ENCODE results near the gene GALT.
"Not testable (repeated sequence)": the region's sequence is repeated elsewhere in the genome, so short reads cannot be mapped to it uniquely, and the experiment has no call there.

GALT gene

DNA sequence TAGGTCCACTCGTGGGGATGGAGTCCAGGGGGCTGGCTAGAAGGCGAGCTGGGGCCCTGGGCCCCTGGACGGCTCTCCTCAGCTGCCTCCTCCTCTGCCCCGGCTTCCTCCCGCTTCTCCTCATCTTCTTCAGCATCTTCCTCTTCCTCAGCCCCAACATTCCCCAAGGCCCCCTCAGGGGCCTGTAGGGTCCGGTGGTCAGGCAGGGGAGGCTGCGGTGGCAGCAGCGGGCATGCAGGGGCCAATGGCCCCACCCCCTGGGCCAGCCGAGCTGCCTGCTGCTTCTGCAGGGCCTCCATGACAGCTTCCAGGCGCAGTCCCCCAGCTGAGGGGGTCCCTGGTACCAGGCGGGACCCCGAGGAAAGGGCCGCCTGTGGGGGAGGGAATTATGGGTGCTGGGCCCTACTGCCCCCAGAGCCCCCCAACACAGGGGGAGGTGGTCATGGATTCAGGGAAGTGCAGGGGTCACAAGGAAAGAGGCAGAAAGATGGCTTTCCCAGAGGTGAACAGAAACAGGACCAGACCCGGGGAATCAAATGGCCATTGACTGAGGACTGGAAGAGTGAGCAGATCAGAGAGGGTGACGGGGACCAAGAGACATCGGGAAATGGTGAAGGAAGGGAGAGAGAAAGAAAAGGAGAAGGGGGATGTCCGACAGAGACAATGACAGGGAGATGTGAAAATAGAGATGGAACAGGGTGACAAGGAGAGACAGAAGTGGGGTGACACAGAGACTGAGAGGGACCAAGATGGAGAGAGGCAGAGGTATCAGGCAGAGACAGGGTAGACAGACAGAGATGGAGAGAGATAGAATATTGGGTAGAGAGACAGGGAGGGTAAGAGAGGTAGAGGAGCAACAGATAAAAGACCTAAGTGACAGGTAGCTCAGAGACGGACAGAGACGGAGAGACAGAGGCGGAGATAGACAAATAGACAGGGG, 18.5 kb upstream of the GALT start:
- no peak for DNase-seq (ENCODE audit: low spot score)

DNA sequence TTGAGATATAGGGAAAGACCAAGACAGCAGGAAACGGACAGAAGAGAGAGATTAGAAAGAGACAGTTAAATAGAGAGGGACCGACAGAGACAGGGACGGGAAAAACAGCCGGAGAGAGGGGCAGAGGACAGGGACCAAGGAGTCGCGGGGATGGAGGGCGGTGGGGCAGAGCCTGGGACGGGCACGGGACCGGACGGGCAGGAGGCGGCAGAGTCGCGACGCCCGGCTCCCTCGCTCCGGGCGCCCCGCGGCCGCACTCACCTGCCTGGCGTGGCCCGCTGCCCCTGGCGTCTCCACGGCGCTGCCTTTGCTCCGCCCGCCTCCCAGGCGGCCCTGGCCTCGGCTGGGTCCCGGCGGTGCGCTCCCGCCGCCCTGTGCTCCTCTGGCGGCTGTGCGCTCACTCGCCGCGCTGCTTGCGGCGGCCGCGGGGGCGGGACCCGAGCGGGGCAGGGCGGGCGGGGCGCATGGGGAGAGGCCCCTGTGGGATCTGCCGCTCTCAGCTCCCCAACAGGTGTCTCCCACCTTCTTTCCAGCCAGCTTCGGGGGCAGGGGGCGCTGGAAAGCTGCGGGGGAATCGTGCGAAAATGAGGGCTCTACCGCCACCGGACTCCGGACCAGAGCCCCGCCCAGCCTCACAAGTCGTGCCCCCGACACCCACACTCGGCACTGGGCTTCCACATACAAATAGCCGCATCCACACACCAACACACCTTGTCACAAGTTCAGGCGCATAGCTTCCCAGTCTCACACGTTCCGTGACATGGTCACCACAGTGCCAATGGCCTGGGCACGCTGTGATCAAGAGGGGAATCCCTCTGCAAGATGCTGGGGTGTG, 17.6 kb upstream of the GALT start, which contains the start of gene ARID3C:
Gene ARID3C, minus strand, starts transcription at position 411 of the 835 bp plus-strand sequence. CDS start 1,052 bp downstream, outside the sequence.
- DNase-seq (ENCODE audit: low spot score) = no peak

DNA sequence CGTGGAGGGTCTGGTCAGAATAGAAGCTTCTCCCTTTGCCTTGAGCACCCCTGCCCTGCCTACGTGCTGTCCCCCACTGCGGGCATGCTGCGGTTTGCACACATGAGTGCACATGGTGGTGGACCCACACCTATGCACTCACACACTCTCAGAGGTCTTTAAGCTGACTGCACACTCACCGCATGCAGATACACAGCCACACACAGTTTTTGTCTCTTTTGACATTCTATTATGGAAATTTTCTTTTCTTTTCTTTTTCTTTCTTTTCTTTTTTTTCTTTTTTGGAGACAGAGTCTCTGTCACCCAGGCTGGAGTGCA, 17.0 kb upstream of the GALT start:
- DNase-seq (ENCODE audit: low spot score) = no peak

DNA sequence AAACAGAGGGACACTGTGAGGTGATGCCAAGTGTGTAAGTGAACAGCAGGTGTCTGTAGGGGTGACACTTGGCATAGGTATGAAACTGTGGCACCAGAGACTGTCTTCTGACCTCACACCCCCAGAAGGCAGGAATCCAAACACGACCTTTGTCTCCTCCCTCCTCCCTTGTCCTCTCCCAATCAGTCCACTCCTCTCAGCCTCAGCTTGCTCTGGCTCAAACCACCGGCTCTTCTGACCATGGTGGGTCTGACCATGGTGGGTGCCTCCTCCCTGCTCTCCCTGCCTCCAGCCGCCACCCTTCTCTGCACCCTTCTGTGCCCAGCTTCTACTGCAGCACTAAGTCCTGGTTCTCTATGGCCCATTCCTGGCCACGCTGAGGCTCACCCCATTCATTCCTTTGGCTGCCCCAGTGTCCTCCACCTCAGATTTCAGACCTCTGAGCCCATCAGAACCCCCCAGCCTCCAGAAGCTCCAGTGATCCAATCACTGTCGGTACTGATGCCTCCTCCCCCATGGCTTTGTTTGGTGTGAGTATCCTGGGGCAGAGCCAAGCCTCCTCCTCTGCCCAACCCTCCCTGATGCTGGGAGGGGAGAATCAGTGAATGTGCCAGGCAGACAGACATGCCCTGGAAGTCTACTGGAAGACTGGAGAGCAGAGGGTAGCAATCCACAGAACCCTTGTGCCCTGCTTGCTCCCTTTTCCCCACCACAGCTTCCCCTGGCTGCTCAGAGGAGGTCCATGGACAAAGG, 15.9 kb upstream of the GALT start:
- no peak for DNase-seq (ENCODE audit: low spot score)

DNA sequence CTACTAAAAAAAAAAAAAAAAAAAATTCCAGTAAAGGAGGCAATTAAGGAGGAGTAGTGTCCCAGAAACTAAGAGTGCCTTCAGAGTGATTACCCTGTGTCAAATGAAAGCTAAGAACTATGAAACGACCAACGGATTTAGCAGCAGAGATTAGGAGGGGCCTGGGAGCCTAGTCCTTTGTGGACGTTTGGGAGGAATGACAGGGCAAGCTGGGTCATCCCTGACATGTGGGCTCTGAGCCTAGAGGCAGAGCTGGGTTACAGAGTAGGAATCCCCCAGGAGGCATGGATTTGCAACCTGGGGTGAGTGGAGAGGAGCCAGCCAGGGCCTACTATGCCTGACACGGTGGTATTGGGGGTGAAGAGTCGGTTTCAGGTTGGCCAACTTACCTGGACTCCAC, 13.3 kb upstream of the GALT start:
- DNase-seq (ENCODE audit: low spot score) = no peak

DNA sequence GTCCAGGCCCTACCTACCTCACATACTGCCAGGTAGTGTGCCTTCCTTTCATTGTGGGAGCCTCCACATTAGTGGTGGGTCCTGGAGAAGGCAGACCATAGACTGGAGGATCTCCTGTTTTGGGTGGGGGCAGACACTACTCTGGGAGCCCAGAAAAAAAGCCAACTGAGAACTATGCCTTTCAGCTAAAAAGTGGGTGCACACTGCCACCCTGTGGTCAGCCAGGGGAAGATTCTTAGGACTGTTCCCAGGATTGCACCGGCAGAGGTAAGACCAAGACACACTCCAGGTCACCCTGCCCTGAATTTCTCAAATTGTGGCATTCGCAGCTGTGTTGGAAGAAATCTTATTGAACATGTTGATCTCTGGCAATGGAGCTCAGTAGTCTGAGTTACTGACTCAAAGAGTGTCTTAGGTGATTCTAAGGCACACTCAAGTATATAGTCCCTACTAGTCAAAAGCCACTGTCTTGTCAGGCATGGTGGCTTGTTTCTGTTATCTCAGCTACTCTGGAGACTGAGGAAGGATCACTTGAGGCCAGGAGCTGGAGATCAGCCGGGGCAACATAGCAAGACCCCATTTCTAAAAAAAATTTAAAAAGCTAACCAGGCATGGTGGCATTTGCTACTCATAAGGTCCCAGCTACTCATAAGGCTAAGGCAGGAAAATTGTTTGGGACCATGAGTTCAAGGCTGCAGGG, 12.5 kb upstream of the GALT start:
- DNase-seq (ENCODE audit: low spot score) = peak; percentile 76

DNA sequence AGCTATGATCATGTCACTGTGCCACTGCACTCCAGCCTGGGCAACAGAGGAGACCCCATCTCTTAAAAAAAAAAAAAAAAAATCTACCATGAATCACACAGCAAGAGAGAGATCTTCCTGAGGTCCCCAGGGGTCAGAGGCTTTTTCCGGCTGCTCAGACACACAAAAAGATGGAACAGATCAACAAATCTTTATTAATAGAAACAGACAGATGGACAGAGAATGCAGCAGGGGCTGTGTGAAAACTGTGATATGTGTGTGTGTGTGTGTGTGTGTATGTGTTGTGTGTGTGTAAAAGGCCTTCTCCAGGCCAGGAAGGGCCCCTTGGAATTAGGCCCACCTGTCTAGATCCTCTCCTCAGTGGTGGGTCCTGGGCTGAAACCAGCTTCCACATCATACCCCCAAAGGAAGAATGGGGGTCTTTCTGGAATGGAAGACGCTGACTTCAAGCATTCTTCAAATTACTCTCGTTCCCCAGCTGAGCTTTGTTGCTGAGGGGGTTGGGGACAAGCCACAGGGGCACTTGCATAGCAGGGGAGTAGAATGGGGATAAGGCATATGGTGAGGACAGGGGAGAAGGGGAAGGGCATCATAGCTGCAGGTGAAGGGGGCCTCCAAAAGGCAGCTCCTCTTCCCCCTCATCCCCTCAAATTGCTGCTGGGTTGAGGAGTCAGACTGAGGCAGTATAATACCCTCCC, 11.8 kb upstream of the GALT start:
- DNase-seq (ENCODE audit: low spot score) = no peak

DNA sequence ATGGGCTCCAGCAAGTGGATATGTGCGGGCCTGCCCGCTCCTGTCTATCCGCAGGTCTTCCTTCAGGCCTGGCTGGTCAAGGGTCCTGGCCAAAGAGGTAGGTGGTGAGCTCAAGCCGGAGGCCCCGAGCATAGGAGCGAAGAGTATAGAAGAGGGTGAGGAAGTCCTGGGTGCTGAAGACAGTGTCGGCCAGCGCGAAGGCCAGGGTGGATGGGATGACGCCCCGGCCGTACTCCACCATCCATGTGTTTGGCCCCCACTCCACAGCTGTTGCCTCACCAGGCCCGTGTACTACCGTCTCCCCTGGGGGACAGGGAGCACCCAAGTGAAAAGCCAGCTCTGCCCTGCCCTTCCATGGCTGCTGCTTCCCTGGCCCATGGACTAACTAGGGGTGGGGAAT, 10.9 kb upstream of the GALT start:
- no peak for DNase-seq (ENCODE audit: low spot score)

DNA sequence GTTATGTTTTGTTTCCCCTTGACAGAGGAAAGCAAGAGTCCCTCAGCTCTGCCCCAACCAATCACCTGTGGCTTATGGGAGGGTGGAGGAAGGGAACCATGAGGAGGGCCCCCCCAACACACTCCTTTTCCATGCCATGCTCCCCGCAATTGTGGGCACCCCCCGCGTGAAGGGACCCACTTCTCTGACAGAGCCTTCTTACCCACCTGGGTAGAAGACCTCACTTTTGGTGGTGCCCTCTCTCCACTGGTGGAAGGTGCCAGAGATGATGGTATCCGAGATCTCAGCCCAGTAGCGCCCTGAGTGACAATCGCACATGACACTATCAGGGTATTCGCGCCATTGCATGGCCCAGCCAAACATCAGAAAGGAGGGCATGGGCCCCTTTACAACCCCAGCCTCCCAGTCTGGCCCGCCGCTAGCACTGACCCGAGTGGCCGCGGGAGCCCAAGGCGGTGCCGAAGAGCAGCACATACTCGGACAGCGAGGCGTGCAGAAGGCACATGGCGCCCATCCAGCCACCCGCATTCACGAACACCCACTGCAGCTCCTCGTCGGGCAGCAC, 9.6 kb upstream of the GALT start:
- DNase-seq (ENCODE audit: low spot score) = no peak

DNA sequence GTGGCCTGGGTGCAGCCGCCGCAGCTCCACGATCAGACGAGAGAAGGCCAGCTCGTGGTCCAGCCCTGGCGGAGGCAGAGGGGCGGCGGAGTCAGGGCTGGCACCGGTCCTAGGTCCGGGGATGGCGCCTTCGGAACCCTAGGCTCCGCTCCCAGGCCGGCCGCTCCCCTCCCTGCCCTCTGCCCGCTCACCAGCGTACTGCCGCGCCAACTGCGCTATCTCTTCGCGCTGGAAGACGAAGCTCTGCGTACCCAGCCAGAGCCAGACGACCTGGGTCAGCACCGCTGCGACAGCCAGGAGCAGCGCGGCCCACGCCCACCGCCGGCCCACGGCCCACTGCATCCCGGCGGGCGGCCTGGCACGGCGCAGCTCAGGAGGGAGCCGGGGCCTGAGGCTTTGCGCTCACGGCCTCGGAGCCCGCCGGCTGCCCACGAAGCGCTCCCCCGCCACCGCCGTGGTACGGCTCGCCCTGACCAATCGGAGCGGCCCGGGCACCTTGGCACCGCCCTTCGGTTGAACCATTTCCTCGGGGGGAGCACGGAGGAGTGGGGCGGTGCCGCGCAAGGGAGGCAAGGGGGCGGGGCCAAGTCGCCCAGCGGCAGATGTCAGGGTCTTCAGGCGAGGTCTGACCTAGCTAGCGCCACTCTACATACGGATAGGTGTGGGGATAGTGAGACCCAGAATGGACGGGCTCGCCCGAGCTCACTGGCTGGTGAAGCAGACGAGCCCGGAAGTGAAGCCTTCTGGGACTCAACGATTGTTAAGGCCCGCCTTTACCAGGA, 8.9 kb upstream of the GALT start, which contains the start of gene SIGMAR1:
Gene SIGMAR1, minus strand, starts transcription at position 432 of the 782 bp plus-strand sequence. Its CDS starts 90 bp downstream, at position 342.
- peak; percentile 85 for DNase-seq (ENCODE audit: low spot score)

DNA sequence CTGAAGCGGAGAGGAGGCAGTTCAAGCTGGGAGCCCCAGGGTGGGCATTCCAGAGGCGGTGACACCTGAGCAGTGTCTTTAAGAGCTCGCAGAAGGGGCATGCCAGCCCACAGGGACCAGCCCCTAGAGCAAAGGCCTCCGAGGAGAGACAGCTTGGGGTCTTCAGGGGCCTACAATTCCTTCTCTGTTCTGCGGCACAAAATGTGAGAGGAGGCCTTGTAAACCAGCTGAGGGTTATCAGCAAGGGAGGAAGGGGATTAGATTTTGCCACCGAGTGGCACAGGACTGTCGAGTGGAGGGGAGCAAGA, 8.4 kb upstream of the GALT start:
- DNase-seq (ENCODE audit: low spot score) = no peak

DNA sequence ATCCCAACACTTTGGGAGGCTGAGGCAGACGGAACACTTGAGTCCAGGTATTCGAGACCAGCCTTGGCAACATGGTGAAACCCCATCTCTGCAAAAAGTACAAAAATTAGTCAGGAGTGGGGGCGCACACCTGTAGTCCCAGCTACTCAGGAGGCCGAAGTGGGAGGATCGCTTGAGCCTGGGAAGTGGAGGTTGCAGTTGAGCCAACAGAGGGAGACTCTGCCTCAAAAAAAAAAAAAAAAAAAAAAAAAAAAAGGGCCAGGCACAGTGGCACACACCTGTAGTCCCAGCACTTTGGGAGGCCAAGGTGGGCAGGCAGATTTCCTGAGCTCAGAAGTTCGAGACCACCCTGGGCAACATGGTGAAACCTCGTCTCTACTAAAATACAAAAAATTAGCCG, 7.2 kb upstream of the GALT start:
- DNase-seq (ENCODE audit: low spot score) = not testable (repeated sequence)

DNA sequence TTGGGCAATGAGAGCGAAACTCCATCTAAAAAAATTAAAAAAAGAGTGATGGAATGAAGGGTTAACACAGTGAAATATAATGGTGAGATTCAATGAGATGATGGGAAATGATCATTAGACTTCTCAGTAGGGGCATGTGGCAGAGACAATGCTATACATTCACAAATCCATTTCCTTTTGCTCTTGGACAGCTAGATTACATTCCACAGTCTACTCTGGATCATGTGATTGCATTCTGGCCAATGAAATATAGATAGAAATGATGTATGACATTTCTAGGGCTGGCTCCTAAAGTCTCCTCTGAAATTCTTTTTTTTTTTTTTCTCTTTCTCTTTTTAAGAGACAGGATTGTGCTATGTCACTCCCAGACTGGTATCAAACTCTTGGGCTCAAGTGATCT, 3.8 kb upstream of the GALT start:
- no peak for DNase-seq (ENCODE audit: low spot score)

DNA sequence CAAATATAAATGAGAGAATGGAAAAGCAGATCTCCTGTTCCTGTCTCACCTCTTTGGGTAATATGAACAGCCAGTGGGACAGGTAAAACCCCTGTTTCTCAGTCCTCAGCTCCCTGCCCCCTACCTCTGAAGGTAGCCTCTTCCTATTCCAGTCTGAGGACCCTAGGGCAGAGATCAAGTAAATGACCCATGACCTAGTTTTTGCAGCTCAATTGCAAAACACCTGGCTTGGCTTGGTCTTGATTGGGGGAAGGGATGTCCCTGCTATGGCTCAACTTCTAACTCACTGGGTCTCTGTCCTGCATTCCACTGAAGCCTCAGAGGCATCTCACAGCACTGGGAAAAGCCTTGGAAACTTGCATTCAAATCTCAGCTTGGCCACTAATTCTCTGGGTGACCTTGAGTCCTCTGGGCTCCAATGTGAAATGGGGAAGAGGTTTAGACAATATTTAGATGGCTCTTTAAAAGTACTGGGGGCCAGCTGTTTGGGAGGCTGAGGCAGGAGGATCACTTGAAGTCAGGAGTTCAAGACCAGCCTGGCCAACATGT, 1.6 kb upstream of the GALT start:
- DNase-seq (ENCODE audit: low spot score) = no peak

DNA sequence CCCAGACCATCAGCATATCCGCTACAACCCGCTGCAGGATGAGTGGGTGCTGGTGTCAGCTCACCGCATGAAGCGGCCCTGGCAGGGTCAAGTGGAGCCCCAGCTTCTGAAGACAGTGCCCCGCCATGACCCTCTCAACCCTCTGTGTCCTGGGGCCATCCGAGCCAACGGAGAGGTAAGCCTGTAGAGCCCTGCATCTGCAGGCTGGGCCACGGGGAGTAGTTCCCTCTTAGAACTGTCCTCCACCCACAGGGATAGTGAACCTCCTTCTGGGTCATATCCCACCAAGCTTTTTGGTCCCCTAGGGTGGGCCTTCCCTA, 569 bp downstream of the GALT start:
- no peak for DNase-seq (ENCODE audit: low spot score)

DNA sequence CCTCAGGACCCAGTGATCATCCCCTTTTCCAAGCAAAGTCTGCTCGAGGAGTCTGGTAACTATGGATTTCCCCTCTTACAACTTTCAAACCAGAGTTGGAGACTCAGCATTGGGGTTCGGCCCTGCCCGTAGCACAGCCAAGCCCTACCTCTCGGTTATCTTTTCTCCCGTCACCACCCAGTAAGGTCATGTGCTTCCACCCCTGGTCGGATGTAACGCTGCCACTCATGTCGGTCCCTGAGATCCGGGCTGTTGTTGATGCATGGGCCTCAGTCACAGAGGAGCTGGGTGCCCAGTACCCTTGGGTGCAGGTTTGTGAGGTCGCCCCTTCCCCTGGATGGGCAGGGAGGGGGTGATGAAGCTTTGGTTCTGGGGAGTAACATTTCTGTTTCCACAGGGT, 1.2 kb downstream of the GALT start:
- no peak for DNase-seq (ENCODE audit: low spot score)

DNA sequence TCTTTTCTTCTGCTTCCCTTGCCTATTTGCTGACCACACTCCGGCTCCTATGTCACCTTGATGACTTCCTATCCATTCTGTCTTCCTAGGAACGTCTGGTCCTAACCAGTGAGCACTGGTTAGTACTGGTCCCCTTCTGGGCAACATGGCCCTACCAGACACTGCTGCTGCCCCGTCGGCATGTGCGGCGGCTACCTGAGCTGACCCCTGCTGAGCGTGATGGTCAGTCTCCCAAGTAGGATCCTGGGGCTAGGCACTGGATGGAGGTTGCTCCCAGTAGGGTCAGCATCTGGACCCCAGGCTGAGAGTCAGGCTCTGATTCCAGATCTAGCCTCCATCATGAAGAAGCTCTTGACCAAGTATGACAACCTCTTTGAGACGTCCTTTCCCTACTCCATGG, 2.2 kb downstream of the GALT start:
- DNase-seq (ENCODE audit: low spot score) = no peak

DNA sequence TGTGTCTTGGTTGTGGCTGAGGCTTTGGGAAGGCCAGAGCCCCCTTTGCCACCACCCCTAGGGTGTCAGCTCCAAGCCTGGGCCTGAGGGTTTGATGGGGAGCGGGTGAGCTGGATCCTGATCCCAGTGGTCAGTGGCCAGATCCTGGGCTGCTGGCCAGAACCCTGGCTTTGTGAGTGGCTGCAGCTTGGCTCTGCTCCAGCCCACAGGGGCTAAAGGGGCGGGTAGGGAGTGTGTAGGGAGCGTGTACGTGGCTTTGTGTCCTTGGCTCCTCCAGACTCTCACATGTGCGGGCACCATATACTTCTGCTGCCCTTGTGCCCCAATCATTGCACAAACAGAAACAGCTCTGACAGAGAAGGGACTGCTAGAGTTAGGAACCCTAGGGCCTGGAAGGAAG, 4.3 kb downstream of the GALT start:
- no peak for DNase-seq (ENCODE audit: low spot score)

DNA sequence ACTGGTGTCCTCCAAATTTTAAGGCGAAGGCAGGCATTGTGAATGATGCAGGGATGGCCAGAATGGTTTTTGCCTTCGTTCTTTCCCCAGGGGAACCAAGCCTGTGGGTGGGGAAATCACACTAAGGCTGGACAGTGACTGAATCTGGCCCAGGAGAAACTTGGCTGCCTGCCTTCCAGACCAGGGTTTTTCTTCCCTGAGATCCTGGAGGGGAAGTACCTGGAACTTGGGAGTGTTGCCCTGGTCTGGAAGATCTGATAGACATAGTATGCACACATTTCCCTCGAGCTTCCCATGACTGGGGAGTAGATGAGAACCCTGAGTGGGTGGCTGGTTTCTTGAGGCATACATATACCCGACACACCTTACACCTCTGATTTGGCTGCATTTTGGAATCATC, 4.8 kb downstream of the GALT start:
- no peak for DNase-seq (ENCODE audit: low spot score)

Measured in kidney capillary endothelial cell (primary cell).